HG03354 (cell line): ENCODE results near the gene AACS.
"Not testable (repeated sequence)": the region's sequence is repeated elsewhere in the genome, so short reads cannot be mapped to it uniquely, and the experiment has no call there.

Experiments
- ATAC-seq: cut with Tn5 transposase; IDR thresholded peaks from one replicate; pipeline ENCODE4 v1.9.1; 2021; ENCODE audit warnings: mild to moderate bottlenecking; ENCODE audit not compliant: unreplicated experiment, poor library complexity, severe bottlenecking

The AACS gene

DNA sequence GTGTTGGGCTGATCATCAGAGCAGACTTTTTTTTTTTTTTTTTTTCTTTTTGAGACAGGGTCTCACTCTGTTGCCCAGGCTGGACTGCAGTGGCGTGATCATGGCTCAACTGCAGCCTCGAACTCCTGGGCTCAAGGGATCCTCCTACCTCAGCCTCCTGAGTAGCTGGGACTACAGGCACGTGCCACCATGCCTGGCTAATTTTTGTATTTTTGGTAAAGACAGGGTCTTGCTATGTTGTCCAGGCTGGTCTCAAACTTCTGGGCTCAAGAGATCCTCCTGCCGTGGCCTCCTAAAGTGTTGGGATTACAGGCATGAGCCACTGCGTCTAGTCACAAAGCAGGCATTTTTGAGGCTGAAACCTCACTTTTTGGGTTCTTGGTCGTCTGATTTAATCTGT is 23.0 kb downstream of the AACS start:
- ATAC-seq = not testable (repeated sequence)

- ATAC-seq = no peak
Observed at GRCh38 chr12:125089083-125089482, 23.8 kb downstream of the AACS start.

- no peak for ATAC-seq
Observed at GRCh38 chr12:125089626-125090025, 24.4 kb downstream of the AACS start.

- ATAC-seq = no peak
Observed at GRCh38 chr12:125090437-125090836, 25.2 kb downstream of the AACS start.

DNA sequence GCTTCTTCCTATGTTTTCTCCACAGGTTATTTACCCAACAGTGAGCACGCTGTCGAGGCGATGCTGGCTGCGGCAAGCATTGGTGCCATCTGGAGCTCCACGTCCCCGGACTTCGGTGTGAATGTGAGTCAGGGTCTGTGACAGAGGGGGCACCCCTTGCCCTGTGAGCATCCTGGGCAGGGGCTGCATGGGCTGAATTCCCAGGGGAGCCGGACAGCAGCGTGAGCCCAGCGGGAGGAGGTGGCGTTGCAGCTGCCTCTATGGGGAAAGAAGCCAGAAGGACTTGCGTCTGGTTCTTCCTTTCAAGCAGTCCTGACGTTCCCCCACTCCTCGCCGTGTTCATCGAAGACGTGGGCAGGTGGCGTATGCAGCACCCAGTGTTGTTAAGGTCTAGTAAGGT is 26.2 kb downstream of the AACS start:
- no peak for ATAC-seq

DNA sequence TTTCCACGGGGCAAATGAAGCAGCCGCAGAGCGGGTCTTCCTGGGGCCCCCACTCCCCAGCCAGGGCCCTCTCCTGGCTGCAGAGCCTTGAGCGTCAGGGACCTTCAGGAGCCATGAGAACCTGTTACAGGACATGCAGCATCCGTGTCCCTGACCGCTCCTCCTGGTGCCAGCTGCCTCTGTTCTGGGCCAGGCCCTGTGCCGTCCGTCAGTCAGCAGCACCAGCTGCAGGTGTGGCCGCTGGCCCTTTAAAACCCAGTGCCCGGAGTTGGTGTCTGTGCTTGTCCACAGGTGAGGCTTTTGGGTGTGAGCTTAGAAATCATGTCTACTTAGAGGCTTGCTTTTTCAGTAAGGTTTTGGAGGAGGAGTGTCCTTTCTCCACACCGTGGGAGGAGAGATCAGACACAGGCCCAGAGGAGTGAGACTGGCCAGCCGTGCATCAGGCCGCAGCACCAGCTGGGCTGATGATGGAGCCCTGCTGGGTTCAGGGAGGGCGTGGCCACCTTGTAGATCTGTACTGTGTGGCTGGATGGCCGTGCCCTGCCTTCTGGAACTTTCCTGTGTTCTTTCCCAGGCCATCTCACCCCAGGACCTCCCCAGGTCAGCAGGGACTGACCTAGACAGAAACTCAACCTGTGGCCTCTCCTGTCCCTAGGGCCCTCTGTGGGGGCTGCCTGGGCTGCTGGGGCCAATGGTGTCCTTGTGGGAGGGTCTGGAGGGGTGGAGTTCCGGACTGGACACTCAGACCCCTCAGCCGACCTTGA is 27.1 kb downstream of the AACS start:
- ATAC-seq = no peak

- ATAC-seq = no peak
Observed at GRCh38 chr12:125092872-125093680, 27.8 kb downstream of the AACS start.

- ATAC-seq = no peak
Observed at GRCh38 chr12:125093681-125094330, 28.6 kb downstream of the AACS start.

GRCh38 chr12:125096894-125097293 is 31.7 kb downstream of the AACS start:
- no peak for ATAC-seq

DNA sequence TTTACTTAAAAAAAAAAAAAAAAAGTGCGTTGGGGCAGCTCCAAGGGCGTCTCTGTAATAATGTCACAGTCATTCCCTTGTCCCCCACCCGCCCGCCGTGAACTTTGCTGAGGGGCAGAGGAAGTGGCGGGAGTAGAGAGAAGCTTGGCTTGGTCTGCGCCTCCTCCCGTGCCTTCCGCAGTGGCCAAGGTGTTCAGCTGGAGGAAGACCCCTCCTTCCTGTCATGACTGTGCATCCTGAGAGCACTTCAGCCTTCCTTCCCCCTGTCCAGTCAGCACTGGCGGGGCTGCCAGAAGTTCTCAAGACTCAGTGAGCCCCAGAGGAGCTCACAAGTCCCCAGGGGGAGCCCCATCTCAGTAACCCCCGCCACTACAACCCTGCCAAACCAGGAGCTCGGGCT is 32.2 kb downstream of the AACS start:
- ATAC-seq = no peak

GRCh38 chr12:125098676-125099408 is 33.6 kb downstream of the AACS start:
- ATAC-seq = no peak

- no peak for ATAC-seq
Observed at GRCh38 chr12:125099409-125099782, 34.2 kb downstream of the AACS start.

DNA sequence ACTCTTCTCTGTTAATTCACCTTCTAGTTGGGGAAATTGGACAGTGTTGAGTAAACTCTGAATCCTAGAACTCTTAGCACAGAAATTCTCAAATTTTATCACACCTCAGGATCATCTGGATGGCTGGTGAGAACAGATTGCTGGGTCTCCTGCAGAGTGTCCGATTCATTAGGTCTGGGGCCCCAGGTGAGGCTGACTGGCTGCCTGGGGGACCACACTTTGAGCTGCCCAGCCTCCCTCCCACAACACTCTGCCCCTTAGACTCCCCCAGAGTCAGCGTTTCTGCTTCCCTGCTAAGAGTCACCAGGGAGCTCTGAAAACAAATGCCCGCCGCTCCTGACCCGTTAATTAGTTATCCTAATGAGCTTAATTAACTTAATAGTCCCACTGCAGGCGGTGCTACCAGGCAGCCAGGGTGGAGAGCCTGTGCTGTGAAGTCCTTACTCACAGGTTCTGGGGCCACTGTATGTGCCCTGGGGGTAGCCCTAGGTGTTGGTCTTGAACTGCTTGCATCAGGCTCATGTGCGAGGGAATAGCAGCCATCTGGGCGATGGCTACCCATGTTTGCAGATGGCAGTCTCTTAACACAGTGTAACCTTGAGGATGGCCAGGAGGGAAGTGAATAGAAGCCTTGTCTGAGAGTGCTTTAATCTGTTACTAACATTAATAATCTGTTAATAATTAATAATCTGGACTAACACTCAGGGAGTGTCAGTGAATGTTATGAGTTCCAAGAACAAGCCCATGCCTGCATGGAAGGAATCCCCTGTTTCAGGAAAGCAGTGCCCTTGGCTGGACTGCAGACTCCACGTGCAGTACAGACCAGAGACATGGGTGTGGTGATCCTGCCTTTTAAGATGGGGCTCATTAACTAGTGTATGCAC is 35.6 kb downstream of the AACS start:
- no peak for ATAC-seq

DNA sequence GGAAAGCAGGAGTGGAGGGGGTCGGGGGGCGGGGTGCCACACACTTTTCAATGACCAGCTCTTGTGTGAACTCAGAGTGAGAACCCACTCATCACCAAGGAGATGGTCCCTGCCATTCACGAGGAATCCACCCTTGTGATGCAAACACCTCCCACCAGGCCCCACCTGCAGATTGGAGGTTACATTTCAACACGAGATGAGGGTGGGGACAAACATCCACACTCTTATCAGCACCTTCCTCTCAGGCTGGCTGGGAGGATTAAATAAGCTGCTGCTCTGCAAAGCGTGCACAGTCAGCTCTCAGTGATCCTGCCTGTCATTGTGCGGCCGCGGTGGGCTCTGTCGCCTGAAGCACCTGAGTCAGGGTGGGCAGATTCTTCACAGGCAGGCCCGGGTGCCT is 39.7 kb downstream of the AACS start:
- no peak for ATAC-seq

DNA sequence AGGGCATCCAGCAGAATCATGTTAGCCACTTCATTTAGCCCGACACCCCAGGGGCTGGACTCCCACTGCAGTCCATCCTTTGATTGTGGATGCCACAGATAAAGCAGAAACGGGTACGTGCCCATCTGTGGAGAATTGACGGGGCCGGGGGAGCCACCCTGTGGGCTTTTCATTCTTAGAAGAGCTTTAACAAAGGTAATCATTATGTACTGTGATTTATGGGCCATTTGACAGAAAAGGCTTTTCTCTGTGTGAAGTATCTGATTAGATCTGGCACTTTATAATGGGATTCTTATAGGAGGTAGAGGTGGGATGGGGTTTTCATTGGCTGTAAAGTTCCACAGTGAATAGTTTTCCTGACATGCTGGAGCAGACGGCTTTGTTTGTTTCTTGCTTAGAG is 40.4 kb downstream of the AACS start:
- no peak for ATAC-seq

DNA sequence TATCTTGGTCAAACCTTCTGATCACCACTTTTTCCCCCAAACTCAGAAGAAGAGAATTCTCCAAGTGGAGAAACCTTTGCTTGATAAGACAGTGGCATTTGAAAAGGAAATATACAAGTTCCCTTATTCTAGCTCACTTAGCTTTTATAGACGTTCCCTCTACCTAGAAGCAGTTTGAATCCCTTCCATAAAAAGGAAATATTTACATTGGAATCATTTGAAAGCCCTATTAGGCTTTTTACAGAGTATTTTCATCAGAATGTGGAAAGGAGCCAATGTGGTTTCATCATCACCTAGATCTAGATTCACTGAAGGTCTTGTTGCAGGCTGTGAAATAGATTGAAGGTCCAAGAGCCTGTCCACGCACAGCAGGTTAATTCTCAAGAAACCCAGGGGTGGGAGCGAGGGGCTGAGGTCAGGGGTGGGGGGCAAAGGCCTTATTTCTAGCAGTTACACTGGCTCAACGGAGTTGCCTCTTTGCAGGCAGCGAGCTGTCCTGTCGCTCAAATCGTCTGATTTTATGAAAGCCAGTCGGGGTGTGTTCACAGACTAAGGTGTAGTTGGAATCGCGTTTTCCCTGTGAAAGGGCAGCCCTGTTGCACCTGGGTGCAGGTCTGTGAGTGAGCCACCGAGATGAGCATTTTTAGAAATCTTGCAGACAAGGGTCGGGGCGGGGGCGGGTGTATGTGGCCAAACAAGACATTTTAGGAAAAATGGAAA is 45.6 kb downstream of the AACS start:
- no peak for ATAC-seq

DNA sequence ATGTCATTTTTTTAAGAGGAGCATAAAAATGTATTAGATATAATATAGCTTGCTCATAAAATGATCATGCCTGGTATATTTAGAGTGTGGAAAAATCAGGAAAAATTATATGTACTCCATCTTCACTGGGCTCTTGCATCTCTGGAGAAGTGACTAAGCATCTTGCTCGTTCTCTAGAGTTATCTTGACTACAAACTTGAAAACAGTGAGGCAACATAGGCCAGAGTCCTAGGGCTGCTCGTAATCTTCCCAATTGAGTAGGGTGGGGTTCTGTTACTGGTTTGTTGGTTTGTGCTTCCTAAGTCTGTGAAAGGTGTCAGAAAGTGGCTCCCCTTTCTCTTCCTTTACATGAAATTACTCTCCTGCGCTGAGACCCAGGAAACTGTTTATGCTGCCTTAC is 46.2 kb downstream of the AACS start:
- no peak for ATAC-seq

GRCh38 chr12:125112614-125113013 is 47.4 kb downstream of the AACS start:
- ATAC-seq = not testable (repeated sequence)

DNA sequence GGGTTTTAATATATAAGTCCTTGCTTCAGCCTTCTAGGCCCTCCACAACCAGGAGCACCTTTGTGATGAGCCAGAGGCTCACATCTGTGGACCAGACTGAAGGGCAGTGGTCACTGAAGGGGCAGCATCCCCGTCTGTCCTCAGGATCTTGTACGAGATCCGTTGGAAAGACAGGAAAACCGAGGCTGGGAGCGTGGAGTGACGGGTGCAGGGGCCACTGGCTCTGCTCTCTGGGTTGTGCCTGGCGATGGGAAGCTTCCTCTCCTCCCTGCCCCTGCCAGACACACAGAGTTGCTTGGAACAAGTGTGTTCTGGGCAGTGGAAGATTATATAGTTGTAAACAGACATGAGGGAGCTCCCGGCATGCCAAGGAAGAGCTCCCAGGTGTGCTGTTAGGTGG is 48.0 kb downstream of the AACS start:
- no peak for ATAC-seq
